ENCODE results near the gene SLC26A3. TPM values are rescaled to one million over a fixed set of nuclear protein-coding genes. Genes with fewer than 3 reads are reported as not detected.

SLC26A3 gene
- total RNA-seq, 4 donors from 2014 or later = 4.5 to 13.1 (median 10.4) TPM

DNA sequence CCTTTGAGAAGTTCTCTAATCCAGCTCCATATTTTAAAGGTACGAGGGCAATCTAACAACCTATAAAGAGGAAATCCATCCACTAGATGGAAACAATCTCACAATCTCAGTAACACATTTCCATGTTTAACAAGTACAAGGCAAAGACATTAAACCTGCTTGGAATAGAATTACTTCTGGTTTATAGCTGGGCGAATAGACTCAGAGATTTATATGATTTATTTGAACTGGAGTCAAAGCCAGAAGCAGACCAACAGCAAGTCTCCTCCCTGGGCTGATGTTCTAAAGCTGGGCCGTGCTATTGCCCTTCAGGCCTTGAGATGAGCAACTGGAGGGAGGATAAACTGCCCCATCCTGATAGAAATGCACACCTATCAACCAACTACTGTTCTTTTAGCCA lies 25.3 kb downstream of the SLC26A3 start:
- Histone ChIP-seq H3K4me3 (no peak overlapping the region), H3K4me1 (peaks cover 0 to 6% (median 0%) of the 10 kb centered on the region in 4 donors), H3K36me3 (no peaks in the 10 kb centered on the region), H3K27me3 (no peaks in the 10 kb centered on the region), H3K27ac (replicated peaks in 1 of 4) (no peak overlapping the region), H3K9me3 (no peaks in the 10 kb centered on the region)
- no peak for DNase-seq (ENCODE audit: extremely low spot score)
- WGBS = 69% methylated on average over 3 of the region's 3 CpGs
- intact Hi-C loops (cut with DNase I) = no loop called here
- TF ChIP-seq EP300 (IDR thresholded peaks at IDR 0.05) (no peak), CTCF (IDR thresholded peaks at IDR 0.05) (no peak), POLR2A (IDR thresholded peaks at IDR 0.05; ENCODE audit: low read depth) (no peak), POLR2AphosphoS5 (IDR thresholded peaks at IDR 0.05) (no peak)

GRCh38 chr7:107773027-107773426 lies 30.0 kb downstream of the SLC26A3 start:
- no peaks in the 10 kb centered on the region for H3K36me3 ChIP-seq
- 53% methylated on average over 2 of the region's 2 CpGs for WGBS
- DNase-seq (ENCODE audit: extremely low spot score) = no peak

DNA sequence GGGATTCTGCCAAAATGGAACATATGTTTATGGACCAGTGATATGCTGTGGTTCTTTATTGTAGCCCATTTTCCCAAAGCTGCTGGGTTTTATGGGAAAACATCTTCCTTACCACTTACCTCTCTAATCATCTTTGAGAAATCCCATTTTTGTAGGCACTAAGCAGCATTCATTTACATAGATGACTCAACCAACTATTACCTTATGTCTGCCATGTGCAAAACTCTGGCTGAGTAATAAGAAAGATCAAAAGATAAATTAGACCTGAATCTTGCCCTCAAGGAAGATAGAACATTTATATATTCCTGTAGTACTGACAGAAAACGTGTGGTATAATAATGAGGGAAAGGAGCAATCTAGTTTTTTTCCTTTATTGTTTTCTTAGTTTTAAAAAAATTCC lies 34.8 kb downstream of the SLC26A3 start:
- Histone ChIP-seq H3K27ac (replicated peaks in 1 of 4) (no peak overlapping the region), H3K9me3 (no peaks in the 10 kb centered on the region), H3K4me1 (no peaks in the 10 kb centered on the region), H3K27me3 (no peaks in the 10 kb centered on the region), H3K36me3 (no peaks in the 10 kb centered on the region), H3K4me3 (no peak overlapping the region)
- no peak for DNase-seq (ENCODE audit: extremely low spot score)
- no peak for TF ChIP-seq CTCF (IDR thresholded peaks at IDR 0.05)
- TF ChIP-seq POLR2A (IDR thresholded peaks at IDR 0.05; ENCODE audit: low read depth) = no peak
- TF ChIP-seq EP300 (IDR thresholded peaks at IDR 0.05) = no peak
- no peak for TF ChIP-seq POLR2AphosphoS5 (IDR thresholded peaks at IDR 0.05)
- intact Hi-C loops (cut with DNase I) = no loop called here
- 69% methylated on average over 1 of the region's 1 CpG for WGBS

More at GRCh38 chr7:107773027-107773426, 30.0 kb downstream of the SLC26A3 start:
- no peaks in the 10 kb centered on the region for H3K9me3 ChIP-seq
- intact Hi-C loops (cut with DNase I) = no loop called here
- TF ChIP-seq CTCF (IDR thresholded peaks at IDR 0.05) (no peak), POLR2A (IDR thresholded peaks at IDR 0.05; ENCODE audit: low read depth) (no peak)
- no peak overlapping the region for H3K4me3 ChIP-seq
- H3K27me3 ChIP-seq = no peaks in the 10 kb centered on the region
- no peaks in the 10 kb centered on the region for H3K4me1 ChIP-seq
- H3K27ac ChIP-seq (replicated peaks in 1 of 4) = no peak overlapping the region

- 93% methylated on average over 2 of the region's 2 CpGs for WGBS
- H3K27me3 ChIP-seq = no peaks in the 10 kb centered on the region
- H3K4me3 ChIP-seq = no peak overlapping the region
- H3K36me3 ChIP-seq = no peaks in the 10 kb centered on the region
- TF ChIP-seq POLR2AphosphoS5 (IDR thresholded peaks at IDR 0.05) = no peak
- no peak for TF ChIP-seq CTCF (IDR thresholded peaks at IDR 0.05)
- TF ChIP-seq EP300 (IDR thresholded peaks at IDR 0.05) = no peak
- no peak for TF ChIP-seq POLR2A (IDR thresholded peaks at IDR 0.05; ENCODE audit: low read depth)
- intact Hi-C loops (cut with DNase I) = no loop called here
- H3K4me1 ChIP-seq = no peaks in the 10 kb centered on the region
- H3K27ac ChIP-seq (replicated peaks in 1 of 4) = no peak overlapping the region
- no peaks in the 10 kb centered on the region for H3K9me3 ChIP-seq
- no peak for DNase-seq (ENCODE audit: extremely low spot score)
These were observed 35.6 kb downstream of the SLC26A3 start for GRCh38 chr7:107767391-107767790.

GRCh38 chr7:107758667-107759066 lies 44.4 kb downstream of the SLC26A3 start:
- Histone ChIP-seq H3K27ac (replicated peaks in 1 of 4) (no peak overlapping the region), H3K27me3 (no peaks in the 10 kb centered on the region), H3K4me3 (no peak overlapping the region), H3K4me1 (peaks cover 0 to 15% (median 3%) of the 10 kb centered on the region in 4 donors), H3K9me3 (no peaks in the 10 kb centered on the region), H3K36me3 (peaks cover 46 to 78% (median 62%) of the 10 kb centered on the region in 4 donors)
- TF ChIP-seq POLR2A (IDR thresholded peaks at IDR 0.05; ENCODE audit: low read depth) = no peak
- peak in 1 of 2 donors; percentile 20 for TF ChIP-seq POLR2AphosphoS5 (IDR thresholded peaks at IDR 0.05)
- WGBS = 100% methylated on average over 1 of the region's 1 CpG
- no peak for DNase-seq (ENCODE audit: extremely low spot score)
- intact Hi-C loops (cut with DNase I) = no loop called here
